Midbrain (tissue), 1 donor: ENCODE data around the gene STAM.
"Not testable (repeated sequence)": the region's sequence is repeated elsewhere in the genome, so short reads cannot be mapped to it uniquely, and the experiment has no call there.

ENCODE experiments used
- DNase-seq: peaks from one replicate; lab custom pipeline; 2025; lab: John Stamatoyannopoulos, UW

The STAM gene

GRCh38 chr10:17643755-17644484 is at the start of gene STAM:
TSS of gene STAM (plus strand) at chr10:17644151. CDS start at chr10:17644340, 189 bp downstream.
- peak; percentile 95 for DNase-seq

GRCh38 chr10:17597386-17597785 is 46.6 kb upstream of the STAM start:
- DNase-seq: no peak

GRCh38 chr10:17599089-17599488 is 44.9 kb upstream of the STAM start:
- no peak for DNase-seq

GRCh38 chr10:17605936-17606335 is 38.0 kb upstream of the STAM start:
- DNase-seq: no peak

GRCh38 chr10:17606547-17607040 is 37.4 kb upstream of the STAM start:
- DNase-seq: no peak

- DNase-seq: no peak
Observed at GRCh38 chr10:17607060-17607459, 36.9 kb upstream of the STAM start.

- DNase-seq: peak; percentile 72
Observed at GRCh38 chr10:17607603-17608332, 36.2 kb upstream of the STAM start.

- DNase-seq: no peak
Observed at GRCh38 chr10:17609523-17610079, 34.4 kb upstream of the STAM start.

GRCh38 chr10:17616403-17617030 is 27.4 kb upstream of the STAM start:
- DNase-seq: no peak

GRCh38 chr10:17617031-17617911 is 26.7 kb upstream of the STAM start, which contains the start of gene HACD1:
TSS of gene HACD1 (minus strand) at chr10:17617374. CDS start at chr10:17617339, 35 bp downstream.
- DNase-seq: peak; percentile 14

- DNase-seq: no peak
Observed at GRCh38 chr10:17622061-17622460, 21.9 kb upstream of the STAM start.

- no peak for DNase-seq
Observed at GRCh38 chr10:17624996-17625395, 19.0 kb upstream of the STAM start.

GRCh38 chr10:17626656-17627055 is 17.3 kb upstream of the STAM start:
- DNase-seq: no peak

GRCh38 chr10:17632590-17632989 is 11.4 kb upstream of the STAM start:
- not testable (repeated sequence) for DNase-seq

- DNase-seq: no peak
Observed at GRCh38 chr10:17633353-17633752, 10.6 kb upstream of the STAM start.

GRCh38 chr10:17637869-17638268 is 6.1 kb upstream of the STAM start:
- no peak for DNase-seq

GRCh38 chr10:17640331-17640816 is 3.6 kb upstream of the STAM start:
- DNase-seq: no peak

- no peak for DNase-seq
Observed at GRCh38 chr10:17643339-17643754, 604 bp upstream of the STAM start.

GRCh38 chr10:17644485-17644943 is 563 bp downstream of the STAM start:
- DNase-seq: peak; percentile 54

- no peak for DNase-seq
Observed at GRCh38 chr10:17645621-17646345, 1.8 kb downstream of the STAM start.
